Astrocyte of the spinal cord (primary cell): ENCODE data around the gene ADAMTS2.

Experiments
- DNase-seq: peaks from one replicate; pipeline ENCODE4 v3.0.0; 2011; ENCODE audit warnings: low read depth, low spot score
- H3K4me3 ChIP-seq: 2 replicates; pipeline ENCODE4 v1.5.1; 2011; ENCODE audit warnings: low read depth, mild to moderate bottlenecking, low read length, moderate library complexity
- CTCF ChIP-seq: IDR thresholded peaks from 2 replicates; pipeline ENCODE4 v1.5.1; 2012; ENCODE audit warnings: low read depth, mild to moderate bottlenecking, low read length, inconsistent platforms
- in situ Hi-C: cut with HindIII; loops from 2 replicates; pipeline ENCODE4 v1.10.0; 2017; ENCODE audit warnings: low sequenced_read_pairs

ADAMTS2 gene

GRCh38 chr5:179170606-179171005, 174.7 kb downstream of the ADAMTS2 start:
- no peak for TF ChIP-seq CTCF
- in situ Hi-C loops, result no loop called here
- no peak for DNase-seq
- no peak overlapping the region for H3K4me3 ChIP-seq

- in situ Hi-C loops, result no loop called here
- no peak overlapping the region for H3K4me3 ChIP-seq
- no peak for TF ChIP-seq CTCF
Observed at GRCh38 chr5:179169836-179170235, 175.4 kb downstream of the ADAMTS2 start.

GRCh38 chr5:179168664-179169063, 176.6 kb downstream of the ADAMTS2 start:
- no peak for DNase-seq
- no peak overlapping the region for H3K4me3 ChIP-seq
- no peak for TF ChIP-seq CTCF
- in situ Hi-C loops, result no loop called here

More at GRCh38 chr5:179169836-179170235, 175.4 kb downstream of the ADAMTS2 start:
- DNase-seq, result no peak

GRCh38 chr5:179167871-179168451, 177.3 kb downstream of the ADAMTS2 start:
- no peak overlapping the region for H3K4me3 ChIP-seq
- DNase-seq, result no peak
- in situ Hi-C loops, result no loop called here
- no peak for TF ChIP-seq CTCF

GRCh38 chr5:179166886-179167841, 178.1 kb downstream of the ADAMTS2 start:
- no peak overlapping the region for H3K4me3 ChIP-seq

More at GRCh38 chr5:179166886-179167841, 178.1 kb downstream of the ADAMTS2 start:
- peak; percentile 18 for DNase-seq
- TF ChIP-seq CTCF, result peak; percentile 65
- in situ Hi-C loops, result no loop called here
